ENCODE data around the gene CDC42EP3. TPM values are rescaled to one million over a fixed set of nuclear protein-coding genes. Genes with fewer than 3 reads are reported as not detected.

The CDC42EP3 gene
- total and polyA plus RNA-seq, 4 experiments from 2014 or later = 56.1 to 107 (median 60.1) TPM

GRCh38 chr2:37653805-37654378 lies 17.6 kb downstream of the CDC42EP3 start:
- ChIA-PET CTCF (ENCODE audit: partially characterized antibody) (interaction anchor here (0.5 to 3.7 kb wide), 10 partner anchors 9 to 258 kb away, joined by 3 to 13 read pairs (median 4); no protein-coding TSS in a partner anchor), POLR2A (ENCODE audit: partially characterized antibody) (interaction anchor here (0.7 to 3.0 kb wide), 13 partner anchors 8 to 199 kb away, joined by 3 to 14 read pairs (median 4); partner anchors contain the start of gene CDC42EP3)
- Histone ChIP-seq H3K4me3 (ENCODE audit: low read length in 2 of 2) (no peak overlapping the region), H3K4me1 (ENCODE audit: insufficient read depth, low read length) (peaks cover 96% of the 10 kb centered on the region), H3K36me3 (ENCODE audit: insufficient read depth, low read length) (no peaks in the 10 kb centered on the region), H3K27me3 (ENCODE audit: insufficient read depth, low read length) (no peaks in the 10 kb centered on the region), H3K27ac (ENCODE audit: low read depth, low read length) (peak overlapping the region; percentile 63), H3K9me3 (ENCODE audit: control insufficient read depth in 1 of 2, low read length in 2 of 2) (no peaks in the 10 kb centered on the region)
- Mint-ChIP-seq H3K9me3 (no peaks in the 10 kb centered on the region), H3K36me3 (peaks cover 18 to 54% of the 10 kb centered on the region in 2 donors), H3K4me3 (peak overlapping the region in 7 of 8 donors; percentile 48 to 76 (median 70)), H3K27me3 (no peaks in the 10 kb centered on the region), H3K27ac (peak overlapping the region; percentile 78 to 96 (median 89)), H3K4me1 (peaks cover 80 to 98% (median 88%) of the 10 kb centered on the region in 4 donors)
- intact Hi-C loops (cut with micrococcal nuclease) = no loop called here
- DNase-seq = no peak

GRCh38 chr2:37653093-37653492 lies 18.3 kb downstream of the CDC42EP3 start:
- Mint-ChIP-seq H3K27me3 (no peaks in the 10 kb centered on the region), H3K4me1 (peaks cover 80 to 97% (median 88%) of the 10 kb centered on the region in 4 donors), H3K4me3 (peak overlapping the region in 7 of 8 donors; percentile 32 to 75 (median 61)), H3K36me3 (peaks cover 25 to 56% of the 10 kb centered on the region in 2 donors), H3K27ac (peak overlapping the region; percentile 87 to 96 (median 89)), H3K9me3 (no peaks in the 10 kb centered on the region)
- H3K4me1 ChIP-seq (ENCODE audit: insufficient read depth, low read length) = peaks cover 96% of the 10 kb centered on the region
- intact Hi-C loops (cut with micrococcal nuclease) = no loop called here
- no peak for DNase-seq
- H3K27me3 ChIP-seq (ENCODE audit: insufficient read depth, low read length) = no peaks in the 10 kb centered on the region
- H3K4me3 ChIP-seq (ENCODE audit: low read length in 2 of 2) = no peak overlapping the region
- CTCF ChIA-PET (ENCODE audit: partially characterized antibody) = interaction anchor here (0.9 to 3.7 kb wide), 4 partner anchors 13 to 239 kb away, joined by 3 to 13 read pairs (median 4); no protein-coding TSS in a partner anchor
- H3K36me3 ChIP-seq (ENCODE audit: insufficient read depth, low read length) = no peaks in the 10 kb centered on the region
- POLR2A ChIA-PET (ENCODE audit: partially characterized antibody) = interaction anchor here (0.7 to 3.0 kb wide), 11 partner anchors 9 to 198 kb away, joined by 3 to 12 read pairs (median 4); partner anchors contain the start of gene CDC42EP3
- H3K9me3 ChIP-seq (ENCODE audit: control insufficient read depth in 1 of 2, low read length in 2 of 2) = no peaks in the 10 kb centered on the region
- H3K27ac ChIP-seq (ENCODE audit: low read depth, low read length) = peak overlapping the region; percentile 63

- Histone ChIP-seq H3K9me3 (ENCODE audit: control insufficient read depth in 1 of 2, low read length in 2 of 2) (no peaks in the 10 kb centered on the region), H3K4me1 (ENCODE audit: insufficient read depth, low read length) (peaks cover 96% of the 10 kb centered on the region), H3K4me3 (ENCODE audit: low read length in 2 of 2) (no peak overlapping the region), H3K36me3 (ENCODE audit: insufficient read depth, low read length) (no peaks in the 10 kb centered on the region), H3K27me3 (ENCODE audit: insufficient read depth, low read length) (no peaks in the 10 kb centered on the region), H3K27ac (ENCODE audit: low read depth, low read length) (peak overlapping the region; percentile 63)
- intact Hi-C loops (cut with micrococcal nuclease) = no loop called here
- ChIA-PET CTCF (ENCODE audit: partially characterized antibody) (interaction anchor here (0.7 to 3.7 kb wide), 5 partner anchors 10 to 236 kb away, joined by 3 to 13 read pairs (median 3); no protein-coding TSS in a partner anchor), POLR2A (ENCODE audit: partially characterized antibody) (interaction anchor here (1.1 to 1.5 kb wide), 5 partner anchors 9 to 52 kb away, joined by 3 to 6 read pairs (median 4); partner anchors contain the start of gene CDC42EP3)
- Mint-ChIP-seq H3K4me3 (peak overlapping the region in 7 of 8 donors; percentile 43 to 78 (median 60)), H3K36me3 (peaks cover 33 to 62% of the 10 kb centered on the region in 2 donors), H3K27me3 (no peaks in the 10 kb centered on the region), H3K4me1 (peaks cover 80 to 97% (median 89%) of the 10 kb centered on the region in 4 donors), H3K9me3 (no peaks in the 10 kb centered on the region), H3K27ac (peak overlapping the region; percentile 48 to 96 (median 88))
- DNase-seq = no peak
Observed at GRCh38 chr2:37652199-37652640, 19.2 kb downstream of the CDC42EP3 start.

GRCh38 chr2:37650548-37651093 lies 20.8 kb downstream of the CDC42EP3 start:
- peaks cover 97% of the 10 kb centered on the region for H3K4me1 ChIP-seq (ENCODE audit: insufficient read depth, low read length)
- no peaks in the 10 kb centered on the region for H3K27me3 ChIP-seq (ENCODE audit: insufficient read depth, low read length)
- intact Hi-C loops (cut with micrococcal nuclease) = no loop called here
- H3K4me1 Mint-ChIP-seq = peaks cover 79 to 97% (median 90%) of the 10 kb centered on the region in 4 donors
- ChIA-PET CTCF (ENCODE audit: partially characterized antibody) (interaction anchor here (0.7 to 4.4 kb wide), 8 partner anchors 14 to 236 kb away, joined by 3 to 34 read pairs (median 14); partner anchors contain the start of gene CDC42EP3), POLR2A (ENCODE audit: partially characterized antibody) (interaction anchor here (0.8 to 8.3 kb wide), 6 partner anchors 8 to 64 kb away, joined by 3 to 129 read pairs (median 46); partner anchors contain the start of gene CDC42EP3)
- peak overlapping the region in 3 of 8 donors; percentile 2 to 70 (median 31) for H3K4me3 Mint-ChIP-seq
- no peak for DNase-seq
- H3K27ac ChIP-seq (ENCODE audit: low read depth, low read length) = no peak overlapping the region
- peak overlapping the region; percentile 73 to 96 (median 81) for H3K27ac Mint-ChIP-seq
- H3K4me3 ChIP-seq (ENCODE audit: low read length in 2 of 2) = no peak overlapping the region
- H3K9me3 Mint-ChIP-seq = no peaks in the 10 kb centered on the region
- peaks cover 4% of the 10 kb centered on the region for H3K36me3 ChIP-seq (ENCODE audit: insufficient read depth, low read length)
- no peaks in the 10 kb centered on the region for H3K27me3 Mint-ChIP-seq
- peaks cover 39 to 71% of the 10 kb centered on the region in 2 donors for H3K36me3 Mint-ChIP-seq
- H3K9me3 ChIP-seq (ENCODE audit: control insufficient read depth in 1 of 2, low read length in 2 of 2) = no peaks in the 10 kb centered on the region

GRCh38 chr2:37649518-37649917 lies 21.9 kb downstream of the CDC42EP3 start:
- H3K27me3 ChIP-seq (ENCODE audit: insufficient read depth, low read length) = no peaks in the 10 kb centered on the region
- H3K27me3 Mint-ChIP-seq = no peaks in the 10 kb centered on the region
- intact Hi-C loops (cut with micrococcal nuclease) = loop anchor here (2.0 to 10.0 kb wide), 2 partner anchors 23 to 185 kb away; no protein-coding TSS in a partner anchor
- H3K27ac Mint-ChIP-seq = peak overlapping the region; percentile 51 to 98 (median 89)
- peaks cover 74 to 96% (median 87%) of the 10 kb centered on the region in 4 donors for H3K4me1 Mint-ChIP-seq
- CTCF ChIA-PET (ENCODE audit: partially characterized antibody) = interaction anchor here (0.6 to 4.4 kb wide), 26 partner anchors 7 to 254 kb away, joined by 3 to 34 read pairs (median 6); partner anchors contain the start of gene CDC42EP3
- no peaks in the 10 kb centered on the region for H3K9me3 ChIP-seq (ENCODE audit: control insufficient read depth in 1 of 2, low read length in 2 of 2)
- H3K4me3 ChIP-seq (ENCODE audit: low read length in 2 of 2) = no peak overlapping the region
- peaks cover 4% of the 10 kb centered on the region for H3K36me3 ChIP-seq (ENCODE audit: insufficient read depth, low read length)
- peaks cover 47 to 68% of the 10 kb centered on the region in 2 donors for H3K36me3 Mint-ChIP-seq
- peaks cover 0 to 1% (median 0%) of the 10 kb centered on the region in 8 donors for H3K9me3 Mint-ChIP-seq
- no peak for DNase-seq
- H3K4me1 ChIP-seq (ENCODE audit: insufficient read depth, low read length) = peaks cover 97% of the 10 kb centered on the region
- peak overlapping the region in 5 of 8 donors; percentile 5 to 66 (median 13) for H3K4me3 Mint-ChIP-seq
- H3K27ac ChIP-seq (ENCODE audit: low read depth, low read length) = no peak overlapping the region
- POLR2A ChIA-PET (ENCODE audit: partially characterized antibody) = interaction anchor here (0.6 to 8.3 kb wide), 14 partner anchors 9 to 93 kb away, joined by 3 to 129 read pairs (median 12); partner anchors contain the start of gene CDC42EP3

- H3K4me1 Mint-ChIP-seq = peaks cover 76 to 96% (median 88%) of the 10 kb centered on the region in 4 donors
- H3K27me3 Mint-ChIP-seq = no peaks in the 10 kb centered on the region
- H3K36me3 Mint-ChIP-seq = peaks cover 55 to 71% of the 10 kb centered on the region in 2 donors
- ChIA-PET CTCF (ENCODE audit: partially characterized antibody) (interaction anchor here (0.6 to 4.4 kb wide), 35 partner anchors 8 to 253 kb away, joined by 3 to 34 read pairs (median 5); partner anchors contain the start of gene CDC42EP3), POLR2A (ENCODE audit: partially characterized antibody) (interaction anchor here (0.6 to 8.3 kb wide), 19 partner anchors 11 to 234 kb away, joined by 3 to 129 read pairs (median 6); partner anchors contain the start of gene CDC42EP3)
- H3K27ac Mint-ChIP-seq = peak overlapping the region; percentile 85 to 98 (median 92)
- H3K4me3 Mint-ChIP-seq = peak overlapping the region in 7 of 8 donors; percentile 66 to 91 (median 80)
- H3K36me3 ChIP-seq (ENCODE audit: insufficient read depth, low read length) = peaks cover 5% of the 10 kb centered on the region
- peaks cover 0 to 2% (median 0%) of the 10 kb centered on the region in 8 donors for H3K9me3 Mint-ChIP-seq
- peak overlapping the region in 1 of 2 donors; percentile 50 for H3K4me3 ChIP-seq (ENCODE audit: low read length in 2 of 2)
- H3K9me3 ChIP-seq (ENCODE audit: control insufficient read depth in 1 of 2, low read length in 2 of 2) = no peaks in the 10 kb centered on the region
- peak; percentile 42 to 76 (median 50) for DNase-seq
- H3K27ac ChIP-seq (ENCODE audit: low read depth, low read length) = peak overlapping the region; percentile 56
- intact Hi-C loops (cut with micrococcal nuclease) = loop anchor here (1.0 to 10.0 kb wide), 6 partner anchors 12 to 234 kb away; no protein-coding TSS in a partner anchor
- H3K27me3 ChIP-seq (ENCODE audit: insufficient read depth, low read length) = no peaks in the 10 kb centered on the region
- H3K4me1 ChIP-seq (ENCODE audit: insufficient read depth, low read length) = peaks cover 97% of the 10 kb centered on the region
Observed at GRCh38 chr2:37648331-37649011, 23.0 kb downstream of the CDC42EP3 start.

Measured in CD4-positive, alpha-beta memory T cell (primary cell).